ENCODE measurements around the gene CDCA4. TPM values are rescaled to one million over a fixed set of nuclear protein-coding genes. Genes with fewer than 3 reads are reported as not detected.

The CDCA4 gene
- total RNA-seq, 1 donor, result 31.2 TPM

DNA sequence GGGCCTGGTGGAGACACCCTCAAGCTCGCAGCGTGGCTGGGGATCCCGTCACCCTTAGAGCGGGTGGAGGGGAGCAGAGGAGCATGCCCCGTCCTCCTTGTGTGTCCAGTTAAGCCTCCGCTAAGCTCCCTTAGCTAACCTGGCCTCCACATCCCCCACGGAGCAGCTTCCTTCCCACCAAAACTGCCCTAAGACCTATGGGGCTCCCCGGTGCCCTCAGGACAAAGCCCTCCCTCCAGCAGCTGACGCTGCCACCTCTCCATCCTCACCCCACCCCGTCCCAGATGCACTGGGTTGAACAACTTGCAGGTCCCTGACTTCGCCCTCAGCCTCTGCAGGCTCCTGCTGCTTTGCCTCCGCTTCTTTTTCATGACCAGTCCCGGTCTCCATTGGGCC, 46.7 kb downstream of the CDCA4 start:
- Histone ChIP-seq H3K4me1 (ENCODE audit: insufficient read depth, low read length) (peaks cover 8% of the 10 kb centered on the region), H3K9me3 (ENCODE audit: low read depth, low read length) (no peaks in the 10 kb centered on the region), H3K27me3 (ENCODE audit: insufficient read depth, low read length) (peaks cover 23% of the 10 kb centered on the region), H3K4me3 (ENCODE audit: low read length) (no peak overlapping the region)

DNA sequence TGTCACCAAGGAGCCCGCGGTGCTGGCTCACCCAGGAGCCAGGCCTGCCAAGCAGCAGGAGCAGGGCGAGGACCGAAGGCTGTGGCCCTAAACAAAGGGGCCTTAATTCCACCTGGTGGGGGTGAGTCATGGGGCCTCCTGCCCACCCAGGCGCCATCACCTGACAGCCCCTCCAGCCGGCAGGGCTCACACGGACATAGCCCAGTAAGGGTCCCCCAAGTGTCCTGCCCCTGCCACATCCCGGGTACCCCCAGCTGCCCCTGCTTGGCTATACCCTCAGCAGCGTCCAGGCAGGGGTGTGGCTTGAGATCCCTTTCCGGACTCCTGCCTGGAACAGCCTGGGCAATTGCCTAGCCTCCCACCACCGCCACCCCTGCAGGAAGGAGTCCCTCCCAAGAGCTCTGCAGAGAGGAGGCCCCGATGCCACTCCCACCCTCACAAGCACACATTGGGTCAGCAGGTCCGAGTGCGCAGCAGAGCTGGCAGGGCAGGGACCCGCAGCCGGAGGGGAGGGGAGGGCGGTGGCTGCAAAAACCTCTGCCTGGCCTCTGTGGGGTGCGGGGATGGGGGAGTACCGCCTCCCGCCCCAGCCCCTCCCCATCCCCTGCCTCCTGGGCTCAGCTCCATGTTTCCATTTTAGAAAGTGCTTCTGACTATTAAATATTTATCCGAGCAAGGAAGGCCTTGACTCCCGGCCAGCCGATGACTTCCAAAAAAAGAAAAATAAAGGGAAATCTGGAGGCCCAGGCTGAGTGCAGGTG, 47.3 kb downstream of the CDCA4 start:
- Histone ChIP-seq H3K9me3 (ENCODE audit: low read depth, low read length) (no peaks in the 10 kb centered on the region), H3K4me1 (ENCODE audit: insufficient read depth, low read length) (peaks cover 8% of the 10 kb centered on the region), H3K4me3 (ENCODE audit: low read length) (no peak overlapping the region), H3K27me3 (ENCODE audit: insufficient read depth, low read length) (peaks cover 17% of the 10 kb centered on the region)

DNA sequence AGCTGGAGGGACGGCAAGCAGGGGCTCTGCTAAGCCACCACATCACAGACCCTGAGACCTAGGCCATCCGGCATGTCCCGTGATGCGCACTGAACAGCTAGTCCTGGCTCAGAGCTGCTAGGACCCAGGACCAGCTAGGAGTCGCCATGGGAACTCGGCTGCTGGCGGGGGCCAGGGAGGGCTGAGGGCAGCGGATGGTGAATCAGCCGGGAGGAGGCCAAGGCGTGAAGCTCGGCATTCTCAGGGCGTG, 47.8 kb downstream of the CDCA4 start:
- Histone ChIP-seq H3K27me3 (ENCODE audit: insufficient read depth, low read length) (peaks cover 18% of the 10 kb centered on the region), H3K4me1 (ENCODE audit: insufficient read depth, low read length) (peaks cover 8% of the 10 kb centered on the region), H3K9me3 (ENCODE audit: low read depth, low read length) (no peaks in the 10 kb centered on the region), H3K4me3 (ENCODE audit: low read length) (no peak overlapping the region)

DNA sequence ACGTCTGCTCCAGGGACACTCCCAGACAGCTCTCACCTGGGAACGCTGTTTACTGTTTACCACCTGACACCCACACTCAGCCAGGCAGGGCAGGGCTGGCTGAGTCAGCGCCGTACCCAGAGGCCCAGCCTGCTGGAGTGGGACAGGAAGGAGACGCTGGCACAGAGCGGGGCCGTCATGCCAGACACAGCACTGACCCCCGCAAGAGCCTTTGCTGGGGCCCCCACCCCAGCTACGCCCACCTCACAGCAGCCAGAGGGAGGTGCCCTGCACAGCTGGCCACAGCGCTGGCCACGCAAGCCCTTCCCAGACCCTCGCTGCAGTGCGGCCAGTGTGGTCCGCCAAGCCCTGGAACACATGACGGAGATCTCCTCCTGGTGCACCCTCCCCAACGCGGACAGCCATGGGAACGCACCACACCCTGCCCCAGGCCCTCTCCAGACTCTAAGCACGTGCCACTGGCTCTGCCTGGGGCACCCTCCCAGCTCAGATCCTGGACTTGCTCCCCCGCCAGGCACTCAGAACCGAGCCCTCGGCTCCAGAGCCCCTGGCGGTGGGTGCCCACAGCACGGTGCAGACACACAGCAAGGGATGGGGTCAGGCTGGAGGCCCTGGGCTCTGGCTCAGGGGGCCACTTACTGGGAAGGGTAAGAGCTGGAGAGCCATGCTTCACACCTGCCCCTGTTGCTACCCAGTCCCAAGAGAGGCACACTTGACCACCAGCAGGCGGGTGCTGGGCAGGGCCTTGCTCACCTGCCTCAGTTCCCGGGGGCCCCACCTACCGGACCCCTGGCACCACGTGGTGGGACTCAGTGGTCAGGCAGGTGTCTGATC, 48.4 kb downstream of the CDCA4 start:
- peaks cover 15% of the 10 kb centered on the region for H3K27me3 ChIP-seq (ENCODE audit: insufficient read depth, low read length)
- peaks cover 7% of the 10 kb centered on the region for H3K4me1 ChIP-seq (ENCODE audit: insufficient read depth, low read length)
- no peak overlapping the region for H3K4me3 ChIP-seq (ENCODE audit: low read length)
- H3K9me3 ChIP-seq (ENCODE audit: low read depth, low read length), result no peaks in the 10 kb centered on the region

DNA sequence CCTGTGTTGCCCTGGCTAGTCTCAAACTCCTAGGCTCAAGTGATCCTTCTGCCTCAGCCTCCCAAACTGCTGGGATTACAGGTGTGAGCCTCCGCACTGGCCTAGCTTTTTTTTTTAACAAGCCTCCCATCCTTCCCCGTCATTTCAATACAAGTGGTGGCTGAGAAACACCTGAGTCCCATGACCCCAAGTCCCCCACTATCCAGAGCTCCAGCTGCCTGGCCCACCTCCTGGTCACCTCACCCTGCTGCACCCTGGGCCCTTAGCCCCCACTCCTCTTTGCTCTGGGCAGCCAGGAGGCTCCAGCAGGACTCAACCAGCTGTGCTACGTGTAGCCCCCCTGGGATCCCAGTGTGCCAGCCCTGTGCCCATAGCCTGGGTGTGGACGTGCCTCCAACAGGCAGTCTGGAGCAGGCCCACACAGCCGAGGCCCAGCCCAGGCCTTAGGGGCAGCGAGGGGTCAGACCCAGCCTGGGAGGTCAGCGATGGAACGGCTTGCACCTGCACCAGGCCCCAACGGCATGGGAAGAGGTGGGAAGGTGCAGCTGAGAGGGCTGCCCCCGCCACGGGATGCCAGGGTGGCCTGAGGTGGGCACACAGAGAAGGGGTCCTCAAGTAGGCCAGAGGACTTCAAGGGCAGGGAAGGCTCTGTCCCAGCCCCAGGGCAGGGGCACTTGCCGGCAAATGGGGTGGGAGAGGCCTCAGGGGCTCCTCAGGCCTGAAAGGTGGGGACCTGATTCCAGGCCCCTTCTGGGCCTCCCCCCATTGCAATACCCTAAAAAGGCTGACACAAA, 49.2 kb downstream of the CDCA4 start:
- Histone ChIP-seq H3K9me3 (ENCODE audit: low read depth, low read length) (no peaks in the 10 kb centered on the region), H3K4me1 (ENCODE audit: insufficient read depth, low read length) (peaks cover 5% of the 10 kb centered on the region), H3K4me3 (ENCODE audit: low read length) (no peak overlapping the region), H3K27me3 (ENCODE audit: insufficient read depth, low read length) (peaks cover 6% of the 10 kb centered on the region)

DNA sequence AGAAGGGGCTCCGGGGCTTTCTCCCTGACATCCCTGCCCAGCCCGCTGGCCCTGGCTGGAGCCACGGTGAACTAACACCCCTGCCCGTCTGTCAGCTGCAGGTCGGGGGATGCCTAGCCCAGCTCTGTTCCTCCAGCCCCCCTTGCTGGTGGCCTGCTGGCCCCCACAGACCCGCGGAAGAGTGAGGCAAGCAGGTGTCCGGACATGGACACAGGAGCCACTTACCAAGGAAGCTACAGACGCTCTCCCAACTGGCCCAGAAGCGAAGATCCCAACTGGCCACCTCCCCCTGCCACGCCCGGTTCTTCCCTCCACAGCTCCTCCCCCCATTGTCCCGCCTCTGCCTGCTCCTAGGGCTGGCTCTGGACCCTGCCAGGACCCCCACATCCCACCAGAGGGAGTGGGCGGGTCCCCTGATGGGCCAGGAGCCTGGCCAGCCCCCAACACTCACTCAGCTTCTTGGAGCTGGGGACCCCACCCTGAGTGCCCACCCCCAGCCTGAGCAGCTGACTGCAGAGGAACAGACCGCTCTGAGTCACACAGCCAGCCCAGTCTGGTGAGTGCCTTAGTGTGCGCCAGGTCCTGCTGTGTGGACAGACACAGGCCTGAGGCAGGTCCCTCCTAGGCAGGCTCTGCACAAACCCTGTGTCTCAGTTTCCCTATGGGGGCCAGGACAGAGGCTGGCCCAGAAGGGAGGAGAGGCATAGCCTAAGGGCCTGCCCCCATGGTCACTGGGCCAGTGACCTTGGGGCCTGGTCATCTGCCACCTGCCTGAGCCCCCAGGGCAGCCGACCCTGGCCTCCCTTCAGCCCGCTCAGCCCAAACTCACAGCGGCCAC, 50.4 kb downstream of the CDCA4 start:
- Histone ChIP-seq H3K27me3 (ENCODE audit: insufficient read depth, low read length) (peaks cover 3% of the 10 kb centered on the region), H3K4me3 (ENCODE audit: low read length) (no peak overlapping the region), H3K9me3 (ENCODE audit: low read depth, low read length) (no peaks in the 10 kb centered on the region), H3K4me1 (ENCODE audit: insufficient read depth, low read length) (peaks cover 5% of the 10 kb centered on the region)

DNA sequence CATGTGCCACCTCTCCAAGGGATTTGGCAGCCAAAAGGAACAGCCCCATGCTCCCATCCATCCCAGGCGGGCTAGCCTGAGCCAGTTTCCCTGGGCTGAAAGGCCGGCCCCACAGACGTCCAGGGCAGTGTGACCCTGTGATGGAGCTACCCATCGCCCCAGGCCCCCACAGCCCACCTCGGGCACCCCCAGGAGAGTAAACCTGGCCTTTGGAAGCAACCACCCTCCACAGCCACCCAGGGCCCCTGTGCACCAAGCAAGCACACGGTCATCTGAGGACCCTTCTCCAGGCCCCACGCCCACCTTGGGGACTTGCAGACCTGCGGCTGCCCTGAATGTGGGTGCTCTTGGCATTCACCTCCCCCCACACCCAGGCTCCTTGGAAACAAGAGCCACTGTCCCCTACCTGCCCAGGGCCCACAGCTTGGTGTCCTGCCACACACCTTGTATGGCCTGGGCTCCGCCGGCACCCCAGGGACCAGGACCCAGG, 51.1 kb downstream of the CDCA4 start:
- H3K9me3 ChIP-seq (ENCODE audit: low read depth, low read length), result no peaks in the 10 kb centered on the region
- H3K27me3 ChIP-seq (ENCODE audit: insufficient read depth, low read length), result peaks cover 3% of the 10 kb centered on the region
- no peak overlapping the region for H3K4me3 ChIP-seq (ENCODE audit: low read length)
- peaks cover 5% of the 10 kb centered on the region for H3K4me1 ChIP-seq (ENCODE audit: insufficient read depth, low read length)

DNA sequence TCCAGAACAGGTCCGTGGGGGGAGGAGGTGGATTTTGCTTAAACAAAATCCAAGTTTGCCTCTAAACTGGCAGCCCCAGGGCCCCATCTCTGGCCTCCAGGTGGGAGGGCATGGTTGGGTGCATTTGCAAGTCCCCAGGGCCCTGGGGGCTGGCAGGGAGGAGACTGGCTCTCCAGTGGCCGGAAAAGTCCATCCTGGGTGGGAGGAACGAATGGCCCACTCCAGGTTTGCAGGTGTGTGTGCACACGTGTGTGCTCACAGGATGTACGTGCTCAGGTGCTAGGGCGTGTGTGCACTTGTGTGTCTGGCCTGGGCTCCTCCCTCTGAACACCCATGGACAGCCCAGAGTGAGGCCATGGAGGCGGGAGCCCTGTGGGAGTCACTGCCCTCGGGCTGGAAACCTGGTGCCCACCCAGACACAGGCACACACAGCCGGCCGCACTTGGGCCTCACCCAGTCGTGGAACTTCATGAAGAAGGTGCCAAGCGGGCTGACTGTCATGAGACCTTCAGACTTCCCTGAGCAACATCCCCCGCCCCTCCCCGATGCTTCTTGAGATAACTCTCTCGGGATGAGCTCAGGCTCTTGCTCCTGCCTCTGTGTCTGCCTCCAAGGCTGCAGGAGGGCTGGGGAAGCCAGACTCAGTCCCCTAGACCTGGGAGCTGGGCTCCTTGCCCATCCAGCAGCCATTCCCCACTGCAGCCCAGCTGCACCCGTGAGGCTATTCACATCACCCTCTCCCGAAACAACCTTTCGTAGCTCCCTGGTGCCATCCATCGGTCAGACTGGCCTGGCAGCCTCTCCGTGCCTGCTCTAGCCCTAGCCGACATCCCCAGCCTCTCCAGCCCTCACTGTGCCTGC, 52.1 kb downstream of the CDCA4 start:
- no peaks in the 10 kb centered on the region for H3K9me3 ChIP-seq (ENCODE audit: low read depth, low read length)
- no peak overlapping the region for H3K4me3 ChIP-seq (ENCODE audit: low read length)
- H3K4me1 ChIP-seq (ENCODE audit: insufficient read depth, low read length), result peaks cover 5% of the 10 kb centered on the region
- H3K27me3 ChIP-seq (ENCODE audit: insufficient read depth, low read length), result peaks cover 3% of the 10 kb centered on the region

DNA sequence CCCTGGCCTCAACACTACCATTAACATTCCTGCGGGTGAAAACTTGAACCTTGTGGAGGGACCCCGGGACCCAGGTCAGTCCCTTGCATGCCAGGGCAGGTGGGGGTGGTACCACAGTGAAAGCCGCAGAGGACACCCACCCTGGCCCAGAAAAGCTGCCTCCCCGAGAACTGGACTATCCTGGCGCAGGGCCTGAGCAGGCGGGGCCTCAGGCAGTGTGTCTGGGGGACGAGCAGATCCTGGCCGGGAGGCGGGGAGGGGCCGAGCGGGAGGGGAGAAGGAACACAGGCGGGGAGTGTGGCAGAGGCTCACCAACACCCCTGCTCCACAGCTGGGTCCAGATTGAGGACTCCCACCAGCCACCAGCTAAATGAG, 52.7 kb downstream of the CDCA4 start:
- Histone ChIP-seq H3K4me1 (ENCODE audit: insufficient read depth, low read length) (peaks cover 5% of the 10 kb centered on the region), H3K4me3 (ENCODE audit: low read length) (no peak overlapping the region), H3K27me3 (ENCODE audit: insufficient read depth, low read length) (peaks cover 3% of the 10 kb centered on the region), H3K9me3 (ENCODE audit: low read depth, low read length) (no peaks in the 10 kb centered on the region)

DNA sequence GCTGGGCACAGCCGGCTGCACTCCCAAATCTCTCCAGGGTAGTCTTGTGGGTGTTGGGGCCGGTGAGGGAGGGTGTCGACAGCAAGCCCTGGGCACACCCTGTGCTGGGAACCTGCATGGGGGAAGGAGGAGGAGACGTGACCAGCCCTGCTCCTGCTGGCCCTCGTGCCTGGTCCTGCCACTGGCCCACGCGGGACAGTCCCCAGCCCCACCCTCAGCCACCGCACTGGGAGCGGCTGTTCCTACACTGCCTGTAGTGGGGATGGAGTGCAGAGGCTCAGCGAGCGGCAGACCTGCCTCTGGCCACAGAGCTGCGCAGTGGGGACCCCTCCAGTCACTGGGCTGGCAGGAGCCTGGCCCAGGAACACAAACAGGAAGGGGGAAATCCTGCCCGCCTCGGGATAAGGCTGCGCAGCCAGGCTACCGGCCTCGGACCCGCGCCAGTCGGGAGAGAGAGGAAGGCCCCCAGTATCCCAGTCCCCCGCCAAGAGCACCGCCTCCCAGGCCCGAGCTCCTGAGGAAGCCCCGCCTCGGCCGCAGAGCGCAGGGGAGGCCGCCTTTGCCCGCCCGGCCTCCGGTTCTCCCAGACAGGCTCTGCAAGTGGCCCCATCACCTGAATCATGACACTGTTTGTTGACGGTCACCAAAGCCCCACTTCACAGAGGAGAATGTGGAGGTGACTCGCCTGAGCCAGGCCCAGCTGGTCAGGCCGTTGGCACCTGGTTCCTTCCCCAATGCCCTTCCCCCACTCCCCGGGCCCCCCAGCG, 53.3 kb downstream of the CDCA4 start:
- no peak overlapping the region for H3K4me3 ChIP-seq (ENCODE audit: low read length)
- peaks cover 3% of the 10 kb centered on the region for H3K27me3 ChIP-seq (ENCODE audit: insufficient read depth, low read length)
- no peaks in the 10 kb centered on the region for H3K9me3 ChIP-seq (ENCODE audit: low read depth, low read length)
- H3K4me1 ChIP-seq (ENCODE audit: insufficient read depth, low read length), result peaks cover 5% of the 10 kb centered on the region

DNA sequence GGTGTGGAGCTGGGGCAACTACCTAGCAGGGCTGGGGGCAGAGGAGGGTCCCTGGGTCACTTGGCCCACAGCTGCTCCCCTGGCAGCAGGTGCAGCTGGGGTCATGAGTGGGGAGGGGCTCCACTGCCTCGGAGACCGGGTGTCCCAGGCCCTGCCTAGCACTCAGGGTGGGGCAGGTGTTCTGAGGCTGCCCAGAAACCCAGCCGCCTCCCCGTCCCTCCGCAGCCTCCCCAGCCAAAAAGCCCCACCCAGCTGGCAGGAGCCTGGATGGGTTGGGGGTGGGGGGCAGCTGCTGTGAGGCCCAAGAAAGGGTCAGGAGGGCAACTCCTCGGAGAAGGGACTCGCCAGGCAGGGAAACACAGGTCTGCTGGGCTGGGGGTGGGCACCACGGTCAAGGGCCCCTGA, 53.9 kb downstream of the CDCA4 start:
- H3K4me1 ChIP-seq (ENCODE audit: insufficient read depth, low read length), result peaks cover 5% of the 10 kb centered on the region
- H3K9me3 ChIP-seq (ENCODE audit: low read depth, low read length), result no peaks in the 10 kb centered on the region
- no peak overlapping the region for H3K4me3 ChIP-seq (ENCODE audit: low read length)
- peaks cover 3% of the 10 kb centered on the region for H3K27me3 ChIP-seq (ENCODE audit: insufficient read depth, low read length)

DNA sequence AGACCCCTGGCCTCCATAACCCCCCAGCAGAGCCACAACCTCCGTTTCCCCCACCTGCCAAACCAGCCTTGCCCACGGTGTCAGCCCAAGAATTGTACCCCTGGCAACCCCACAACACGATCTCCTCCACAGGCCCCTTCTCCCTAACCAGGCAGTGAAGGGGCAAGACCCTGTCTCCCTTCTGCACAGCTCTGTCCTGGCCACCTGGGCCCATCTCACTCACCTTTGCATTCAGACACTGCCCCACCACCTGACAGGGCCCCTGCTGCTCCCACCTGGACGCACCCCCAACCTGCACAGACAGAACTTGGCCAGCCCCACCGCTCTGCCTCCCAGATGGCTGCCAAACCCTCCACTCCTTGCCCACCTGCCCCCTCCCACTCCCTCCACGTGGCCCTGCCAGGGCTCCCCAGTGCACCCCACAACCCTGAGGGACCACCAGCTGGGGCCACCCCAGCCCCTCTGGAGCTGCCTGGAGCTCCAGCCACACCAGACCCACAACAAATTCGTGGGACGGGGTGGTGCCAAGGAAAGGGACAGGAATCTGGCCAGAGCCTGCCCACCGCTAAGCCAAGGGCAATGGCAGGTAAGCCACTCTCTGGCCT, 54.5 kb downstream of the CDCA4 start:
- no peak overlapping the region for H3K4me3 ChIP-seq (ENCODE audit: low read length)
- H3K9me3 ChIP-seq (ENCODE audit: low read depth, low read length), result no peaks in the 10 kb centered on the region
- peaks cover 3% of the 10 kb centered on the region for H3K27me3 ChIP-seq (ENCODE audit: insufficient read depth, low read length)
- H3K4me1 ChIP-seq (ENCODE audit: insufficient read depth, low read length), result peaks cover 5% of the 10 kb centered on the region
